IMR-90 (cell line): ENCODE results near the gene SIRT2. TPM values are rescaled to one million over a fixed set of nuclear protein-coding genes. Genes with fewer than 3 reads are reported as not detected.

Experiments used
- ATAC-seq: fragments of 200-7000 bp; cut with Tn5 transposase; 2 replicates; pipeline ENCODE4 v1.9.1; 2020; ENCODE audit warnings: low read depth, mild to moderate bottlenecking, moderate library complexity
- BruUV-seq: library from RNA; stranded (reverse); fragments of 400-500 nt; replicated peaks from 2 replicates; lab custom pipeline; 2021; lab: Mats Ljungman, UMichigan
- CTCF ChIA-PET: fragments of 300-600 bp; formaldehyde crosslinking; extraction: SDS; loops from one replicate; lab custom pipeline; 2021; ENCODE audit warnings: antibody characterized with exemption; lab: Yijun Ruan, JAX
- POLR2A ChIA-PET: fragments of 300-600 bp; sonication (Branson Sonifier 250); formaldehyde crosslinking; loops from one replicate; lab custom pipeline; 2022; ENCODE audit warnings: antibody characterized with exemption; ENCODE audit not compliant: unreplicated experiment; lab: Charles Lee
- DNase-seq: peaks from one replicate; pipeline ENCODE4 v3.0.0; 2013
- H2AFZ ChIP-seq: replicated peaks from 2 replicates; pipeline ENCODE3; 2013; ENCODE audit warnings: low read length, mild to moderate bottlenecking; ENCODE audit not compliant: poor library complexity
- H2AK5ac ChIP-seq: 2 replicates; pipeline ENCODE4 v1.6.1; 2013; ENCODE audit warnings: low read depth, low read length, inconsistent platforms
- H2AK9ac ChIP-seq: replicated peaks from 2 replicates; pipeline ENCODE3; 2013; ENCODE audit warnings: mild to moderate bottlenecking, low read depth, low read length, moderate library complexity; ENCODE audit not compliant: poor library complexity
- H2BK120ac ChIP-seq: 2 replicates; pipeline ENCODE4 v1.6.1; 2013; ENCODE audit warnings: low read depth, low read length, inconsistent platforms
- H2BK15ac ChIP-seq: 3 replicates; pipeline ENCODE4 v1.6.1; 2013; ENCODE audit warnings: low read depth, low read length, inconsistent platforms
- H2BK20ac ChIP-seq: 2 replicates; pipeline ENCODE4 v1.6.1; 2013; ENCODE audit warnings: low read depth, mild to moderate bottlenecking, inconsistent platforms, low read length, moderate library complexity
- H2BK5ac ChIP-seq: 2 replicates; pipeline ENCODE4 v1.6.1; 2013; ENCODE audit warnings: mild to moderate bottlenecking, low read depth, low read length, inconsistent platforms; ENCODE audit not compliant: poor library complexity, severe bottlenecking
- H3K14ac ChIP-seq: replicated peaks from 2 replicates; pipeline ENCODE4 v1.6.1; 2013; ENCODE audit warnings: low read depth, low read length, inconsistent platforms
- H3K18ac ChIP-seq: 2 replicates; pipeline ENCODE4 v1.6.1; 2013; ENCODE audit warnings: low read depth, low read length, control low read depth
- H3K23ac ChIP-seq: 2 replicates; pipeline ENCODE4 v1.6.1; 2013; ENCODE audit warnings: low read depth, low read length, inconsistent platforms
- H3K27ac ChIP-seq: 2 replicates; pipeline ENCODE4 v1.5.1; 2013; ENCODE audit warnings: mild to moderate bottlenecking, control low read depth, low read length; ENCODE audit not compliant: insufficient read depth
- H3K27me3 ChIP-seq: 2 replicates; pipeline ENCODE4 v1.6.1; 2013; ENCODE audit warnings: low read length; ENCODE audit not compliant: control insufficient read depth, insufficient read depth
- H3K36me3 ChIP-seq: 2 replicates; pipeline ENCODE4 v1.6.1; 2013; ENCODE audit warnings: low read length, mixed read lengths; ENCODE audit not compliant: control insufficient read depth, insufficient read depth
- H3K4ac ChIP-seq: 2 replicates; pipeline ENCODE4 v1.6.1; 2013; ENCODE audit warnings: low read depth, low read length, inconsistent platforms
- H3K4me1 ChIP-seq: 2 replicates; pipeline ENCODE4 v1.6.1; 2013; ENCODE audit warnings: low read length, mixed read lengths; ENCODE audit not compliant: control insufficient read depth, insufficient read depth
- H3K4me2 ChIP-seq: 2 replicates; pipeline ENCODE4 v1.6.1; 2013; ENCODE audit warnings: low read depth, mild to moderate bottlenecking, control low read depth, low read length, moderate library complexity
- H3K4me3 ChIP-seq: 2 replicates; pipeline ENCODE4 v1.5.1; 2013; ENCODE audit warnings: low read depth, mild to moderate bottlenecking, control low read depth, low read length, moderate library complexity; ENCODE audit not compliant: insufficient read depth
- H3K56ac ChIP-seq: 2 replicates; pipeline ENCODE4 v1.6.1; 2013; ENCODE audit warnings: low read length, inconsistent platforms; ENCODE audit not compliant: insufficient read depth; ENCODE audit errors: extremely low read depth
- H3K79me1 ChIP-seq, 2 experiments: 2 replicates each; pipeline ENCODE4 v1.6.1; 2013; ENCODE audit warnings: low read length in 2 of 2, inconsistent platforms in 1 of 2, low read depth in 1 of 2
- H3K9ac ChIP-seq: 2 replicates; pipeline ENCODE4 v1.6.1; 2013; ENCODE audit warnings: low read depth, low read length, control low read depth
- H3K9me1 ChIP-seq: 2 replicates; pipeline ENCODE4 v1.6.1; 2013; ENCODE audit warnings: low read length, inconsistent platforms; ENCODE audit not compliant: insufficient read depth
- H3K9me3 ChIP-seq: 2 replicates; pipeline ENCODE4 v1.6.1; 2013; ENCODE audit warnings: low read length; ENCODE audit not compliant: control insufficient read depth, insufficient read depth
- H4K20me1 ChIP-seq: 2 replicates; pipeline ENCODE4 v1.6.1; 2013; ENCODE audit warnings: low read length, inconsistent platforms; ENCODE audit not compliant: insufficient read depth
- H4K5ac ChIP-seq: 2 replicates; pipeline ENCODE4 v1.6.1; 2013; ENCODE audit warnings: mild to moderate bottlenecking, low read depth, low read length, control low read depth
- H4K8ac ChIP-seq, 2 experiments: 2 replicates each; pipeline ENCODE4 v1.6.1; 2013; ENCODE audit warnings: low read depth in 2 of 2, low read length in 2 of 2, control low read depth in 1 of 2, inconsistent platforms in 1 of 2
- H4K91ac ChIP-seq: 2 replicates; pipeline ENCODE4 v1.6.1; 2013; ENCODE audit warnings: low read depth, low read length, inconsistent platforms; ENCODE audit not compliant: insufficient read depth
- BHLHE40 ChIP-seq: fragments of 150-350 bp; IDR thresholded peaks from 2 replicates; pipeline ENCODE4 v1.6.1; 2016; ENCODE audit warnings: mild to moderate bottlenecking, low read depth, low read length
- CEBPB ChIP-seq: IDR thresholded peaks from 2 replicates; pipeline ENCODE4 v1.6.1; 2012; ENCODE audit warnings: low read depth, low read length, improper control_type of control experiment
- CHD1 ChIP-seq: IDR thresholded peaks from 2 replicates; pipeline ENCODE4 v1.6.1; 2012; ENCODE audit warnings: low read depth, low read length, improper control_type of control experiment
- FOS ChIP-seq: fragments of 150-350 bp; IDR thresholded peaks from 2 replicates; pipeline ENCODE4 v1.6.1; 2016; ENCODE audit warnings: low read depth, low read length
- MAFK ChIP-seq: IDR thresholded peaks from 2 replicates; pipeline ENCODE4 v1.6.1; 2012; ENCODE audit warnings: low read depth, low read length, improper control_type of control experiment
- MAZ ChIP-seq: IDR thresholded peaks from 2 replicates; pipeline ENCODE4 v1.6.1; 2012; ENCODE audit warnings: low read depth, mild to moderate bottlenecking, low read length, improper control_type of control experiment, moderate library complexity, borderline replicate concordance
- MXI1 ChIP-seq: IDR thresholded peaks from 2 replicates; pipeline ENCODE4 v1.6.1; 2012; ENCODE audit warnings: low read depth, mild to moderate bottlenecking, low read length, moderate library complexity, borderline replicate concordance
- NFE2L2 ChIP-seq: fragments of 150-350 bp; IDR thresholded peaks from 2 replicates; pipeline ENCODE4 v1.6.1; 2016; ENCODE audit warnings: low read depth, mild to moderate bottlenecking, low read length
- RAD21 ChIP-seq: IDR thresholded peaks from 2 replicates; pipeline ENCODE4 v1.6.1; 2012; ENCODE audit warnings: low read length, improper control_type of control experiment
- RCOR1 ChIP-seq: IDR thresholded peaks from 2 replicates; pipeline ENCODE4 v1.6.1; 2012; ENCODE audit warnings: mild to moderate bottlenecking, low read length, improper control_type of control experiment; ENCODE audit not compliant: insufficient replicate concordance
- RFX5 ChIP-seq: IDR thresholded peaks from 2 replicates; pipeline ENCODE4 v1.8.0; 2012; ENCODE audit warnings: low read depth, mild to moderate bottlenecking, low read length, moderate library complexity
- WGBS, 2 experiments: methylation state at CpG; one replicate each; pipeline versions ENCODE4 v1.1.5 to v1.1.7; 2013; ENCODE audit warnings: missing lambda C conversion rate in 2 of 2; ENCODE audit not compliant: insufficient read length in 1 of 2; ENCODE audit errors: extremely low coverage in 2 of 2; 5-methylcytosine and 5-hydroxymethylcytosine counted together
- dilution Hi-C: fragments of 300-500 bp; cut with HindIII; formaldehyde crosslinking; loops from one replicate; pipeline ENCODE4 v1.14.3; 2018; ENCODE audit warnings: low sequenced_read_pairs; ENCODE audit not compliant: unreplicated experiment
- in situ Hi-C: fragments of 300-500 bp; cut with MboI; formaldehyde crosslinking; loops from 3 replicates; pipeline ENCODE4 v1.14.3; 2019; ENCODE audit warnings: low sequenced_read_pairs, inconsistent platforms, mixed read lengths
- intact Hi-C: fragments of 100-400 bp; cut with micrococcal nuclease; formaldehyde crosslinking; loops from 2 replicates; pipeline ENCODE4 v1.10.0; 2022
- polyA plus RNA-seq, 3 experiments: library from polyadenylated mRNA; depleted of rRNA; stranded (reverse); fragments of >200 nt; gene quantifications; 2 replicates each; pipeline ENCODE4 v1.2.3, GENCODE V29; 2012; ENCODE audit warnings: low replicate concordance in 1 of 3
- total RNA-seq: library from RNA; depleted of rRNA; stranded (reverse); fragments of >200 nt; gene quantifications from 2 replicates; pipeline ENCODE4 v1.2.3, GENCODE V29; 2012
- TF ChIP-seq, protein P1 (sequence below): fragments of 150-350 bp; IDR thresholded peaks from 2 replicates; pipeline ENCODE4 v1.6.1; 2016; ENCODE audit warnings: low read depth, mild to moderate bottlenecking, low read length, moderate library complexity, borderline replicate concordance
- TF ChIP-seq, protein P2 (sequence below): fragments of 150-350 bp; IDR thresholded peaks from 2 replicates; pipeline ENCODE4 v1.6.1; 2017; ENCODE audit warnings: mild to moderate bottlenecking, antibody characterized with exemption, low read length, low read depth
- TF ChIP-seq, protein P3 (sequence below): conservative IDR thresholded peaks from 2 replicates; pipeline ENCODE4 v1.5.1; 2012; ENCODE audit warnings: mild to moderate bottlenecking, low read depth, low read length, improper control_type of control experiment

Gene SIRT2
- total and polyA plus RNA-seq, 2 of the 4 experiments (the other 2 are of a cell fraction): 43.0 to 50.0 TPM

DNA sequence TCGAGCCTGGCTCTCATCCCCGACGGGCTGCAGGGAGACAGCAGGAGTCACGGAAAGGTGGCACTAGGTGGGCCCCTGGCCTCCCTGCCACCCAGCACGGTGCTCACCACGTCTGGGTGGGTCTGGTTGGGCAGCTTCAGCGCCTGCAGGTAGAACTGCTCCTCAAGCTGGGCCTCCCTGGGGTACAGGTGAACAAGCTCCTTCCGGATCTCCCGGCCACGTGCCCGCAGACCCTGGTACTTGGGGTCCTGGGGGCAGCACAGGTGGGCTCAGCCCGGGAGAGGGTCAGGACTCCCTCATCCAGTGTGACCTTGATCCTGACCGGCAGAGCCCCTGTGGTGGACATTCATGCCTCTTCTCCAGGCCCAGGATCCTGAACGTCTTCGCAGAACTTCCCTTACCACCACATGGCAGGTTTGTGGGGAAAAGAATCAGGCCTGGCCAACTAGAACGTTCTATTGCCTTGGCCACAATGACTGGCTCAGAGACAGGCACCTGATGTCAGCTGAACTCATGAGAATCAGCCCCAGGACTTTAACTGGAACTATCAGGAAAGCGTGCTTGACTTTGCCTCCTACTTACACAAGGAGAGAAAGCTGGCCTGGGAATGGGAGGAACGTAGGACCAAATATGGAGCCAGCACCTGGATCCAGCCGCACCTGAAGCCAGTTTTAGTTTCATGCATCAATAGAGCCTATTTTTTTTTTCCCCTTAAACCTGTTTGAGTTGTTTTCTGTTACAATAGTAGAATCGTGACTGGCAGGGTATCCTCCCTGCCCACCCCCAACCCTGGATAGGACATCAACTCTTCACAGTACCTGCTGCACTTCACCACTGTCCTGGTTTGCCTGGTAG, 22.2 kb upstream of the SIRT2 start:
- no peak overlapping the region for H4K91ac ChIP-seq
- no peaks in the 10 kb centered on the region for H3K9me3 ChIP-seq
- intact Hi-C loops: no loop called here
- dilution Hi-C loops: no loop called here
- H4K5ac ChIP-seq: no peak overlapping the region
- no peaks in the 10 kb centered on the region for H3K79me1 ChIP-seq
- no peak overlapping the region for H2AFZ ChIP-seq
- H3K23ac ChIP-seq: no peak overlapping the region
- H4K20me1 ChIP-seq: no peaks in the 10 kb centered on the region; the same call in 1 of the 2 replicates
- no peak overlapping the region for H3K14ac ChIP-seq
- H3K18ac ChIP-seq: no peak overlapping the region
- ChIA-PET POLR2A (no interaction called here), CTCF (interaction anchor here (0.6 to 1.8 kb wide), 2 partner anchors 9 to 442 kb away, joined by 4 to 5 read pairs; partner anchors contain the start of genes MRPS12 and SARS2)
- no peak overlapping the region for H2BK120ac ChIP-seq
- no peak overlapping the region for H2AK5ac ChIP-seq
- no peak overlapping the region for H3K9ac ChIP-seq
- H3K27ac ChIP-seq: no peak overlapping the region
- no TSS peak for BruUV-seq
- H2BK20ac ChIP-seq: no peak overlapping the region
- ATAC-seq: no peak
- no peak overlapping the region for H3K4me3 ChIP-seq
- peaks cover 20% of the 10 kb centered on the region for H3K36me3 ChIP-seq
- H2BK5ac ChIP-seq: no peak overlapping the region
- no peaks in the 10 kb centered on the region for H3K9me1 ChIP-seq
- no peaks in the 10 kb centered on the region for H3K27me3 ChIP-seq
- no peak overlapping the region for H3K4ac ChIP-seq
- no peak overlapping the region for H2AK9ac ChIP-seq
- 95% methylated on average over 4 of the region's 20 CpGs; no CpG with 5 or more reads in 1 of the 2 experiments for WGBS, 2 experiments
- H2BK15ac ChIP-seq: no peak overlapping the region
- DNase-seq: no peak
- in situ Hi-C loops: loop anchor here (10.0 to 25.0 kb wide), 2 partner anchors 184 to 297 kb away; partner anchors contain the start of gene CAPN12
- H3K56ac ChIP-seq: no peak overlapping the region
- H4K8ac ChIP-seq: no peak overlapping the region
- no peaks in the 10 kb centered on the region for H3K4me1 ChIP-seq
- no peak overlapping the region for H3K4me2 ChIP-seq
- TF ChIP-seq, protein P1, sequence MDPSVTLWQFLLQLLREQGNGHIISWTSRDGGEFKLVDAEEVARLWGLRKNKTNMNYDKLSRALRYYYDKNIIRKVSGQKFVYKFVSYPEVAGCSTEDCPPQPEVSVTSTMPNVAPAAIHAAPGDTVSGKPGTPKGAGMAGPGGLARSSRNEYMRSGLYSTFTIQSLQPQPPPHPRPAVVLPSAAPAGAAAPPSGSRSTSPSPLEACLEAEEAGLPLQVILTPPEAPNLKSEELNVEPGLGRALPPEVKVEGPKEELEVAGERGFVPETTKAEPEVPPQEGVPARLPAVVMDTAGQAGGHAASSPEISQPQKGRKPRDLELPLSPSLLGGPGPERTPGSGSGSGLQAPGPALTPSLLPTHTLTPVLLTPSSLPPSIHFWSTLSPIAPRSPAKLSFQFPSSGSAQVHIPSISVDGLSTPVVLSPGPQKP: no peak
- TF ChIP-seq RCOR1 (no peak), MXI1 (no peak), MAFK (no peak), MAZ (no peak), BHLHE40 (no peak), FOS (no peak), RFX5 (no peak), NFE2L2 (no peak), RAD21 (no peak), CHD1 (no peak), CEBPB (no peak)
- TF ChIP-seq, protein P2, sequence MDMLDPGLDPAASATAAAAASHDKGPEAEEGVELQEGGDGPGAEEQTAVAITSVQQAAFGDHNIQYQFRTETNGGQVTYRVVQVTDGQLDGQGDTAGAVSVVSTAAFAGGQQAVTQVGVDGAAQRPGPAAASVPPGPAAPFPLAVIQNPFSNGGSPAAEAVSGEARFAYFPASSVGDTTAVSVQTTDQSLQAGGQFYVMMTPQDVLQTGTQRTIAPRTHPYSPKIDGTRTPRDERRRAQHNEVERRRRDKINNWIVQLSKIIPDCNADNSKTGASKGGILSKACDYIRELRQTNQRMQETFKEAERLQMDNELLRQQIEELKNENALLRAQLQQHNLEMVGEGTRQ: no peak
- TF ChIP-seq, protein P3, sequence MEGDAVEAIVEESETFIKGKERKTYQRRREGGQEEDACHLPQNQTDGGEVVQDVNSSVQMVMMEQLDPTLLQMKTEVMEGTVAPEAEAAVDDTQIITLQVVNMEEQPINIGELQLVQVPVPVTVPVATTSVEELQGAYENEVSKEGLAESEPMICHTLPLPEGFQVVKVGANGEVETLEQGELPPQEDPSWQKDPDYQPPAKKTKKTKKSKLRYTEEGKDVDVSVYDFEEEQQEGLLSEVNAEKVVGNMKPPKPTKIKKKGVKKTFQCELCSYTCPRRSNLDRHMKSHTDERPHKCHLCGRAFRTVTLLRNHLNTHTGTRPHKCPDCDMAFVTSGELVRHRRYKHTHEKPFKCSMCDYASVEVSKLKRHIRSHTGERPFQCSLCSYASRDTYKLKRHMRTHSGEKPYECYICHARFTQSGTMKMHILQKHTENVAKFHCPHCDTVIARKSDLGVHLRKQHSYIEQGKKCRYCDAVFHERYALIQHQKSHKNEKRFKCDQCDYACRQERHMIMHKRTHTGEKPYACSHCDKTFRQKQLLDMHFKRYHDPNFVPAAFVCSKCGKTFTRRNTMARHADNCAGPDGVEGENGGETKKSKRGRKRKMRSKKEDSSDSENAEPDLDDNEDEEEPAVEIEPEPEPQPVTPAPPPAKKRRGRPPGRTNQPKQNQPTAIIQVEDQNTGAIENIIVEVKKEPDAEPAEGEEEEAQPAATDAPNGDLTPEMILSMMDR: no peak
